Measurements from ENCODE around the gene LUC7L2. TPM values are rescaled to one million over a fixed set of nuclear protein-coding genes. Genes with fewer than 3 reads are reported as not detected.
A peak's percentile ranks its signal among the peaks of the same experiment; 100 is the strongest.

Gene LUC7L2
- total and polyA plus RNA-seq, 9 of the 15 experiments (the other 6 are each of a cell fraction or from before 2014, with no cell fraction given) = 56.1 to 207 (median 141) TPM

- no peak overlapping the region for H3K27ac ChIP-seq (ENCODE audit: extremely low read depth, low read depth, low read length)
- H3K4me2 ChIP-seq (ENCODE audit: insufficient read depth, low read length) = no peak overlapping the region
- FAIRE-seq = no peak
- no peaks in the 10 kb centered on the region for H3K9me1 ChIP-seq (ENCODE audit: control insufficient read depth, insufficient read depth, low read length)
- H3K79me2 ChIP-seq (ENCODE audit: control insufficient read depth, insufficient read depth, low read length) = no peaks in the 10 kb centered on the region
- H3K27me3 ChIP-seq (ENCODE audit: control insufficient read depth in 2 of 2, insufficient read depth in 2 of 2, low read length in 2 of 2) = peaks cover 3 to 34% of the 10 kb centered on the region in 2 experiments; a peak in 4 of 5 replicates
- no TSS peak for BruUV-seq (replicated peaks)
- no peak for ATAC-seq
- no peaks in the 10 kb centered on the region for H3K9me3 ChIP-seq (replicated peaks; ENCODE audit: control insufficient read depth, insufficient read depth, low read depth, low read length)
- H2AFZ ChIP-seq (ENCODE audit: low read depth, low read length) = 0 out of 2 replicates have a peak overlapping the region, but pooled peaks have one; percentile 25
- POLR2A ChIA-PET = interaction anchor here (1.0 to 1.2 kb wide), 2 partner anchors 9 to 14 kb away, joined by 3 read pairs; no protein-coding TSS in a partner anchor
- WGBS (ENCODE audit: insufficient coverage, low coverage, missing lambda C conversion rate) = 48% methylated on average over 6 of the region's 6 CpGs
- CTCF ChIA-PET (ENCODE audit: low intra/inter-chr PET ratio) = no interaction called here
- H3K4me3 ChIP-seq = no peak overlapping the region
- no peaks in the 10 kb centered on the region for H4K20me1 ChIP-seq (replicated peaks; ENCODE audit: control insufficient read depth, insufficient read depth, low read length)
- no peak for TF ChIP-seq CCNT2 (IDR thresholded peaks at IDR 0.05; ENCODE audit: borderline replicate concordance, extremely low read depth, insufficient read length, low read depth, low read length)
- no peak for TF ChIP-seq ZNF699 (CRISPR knock-in tag; IDR thresholded peaks at IDR 0.05; ENCODE audit: insufficient replicate concordance)
- TF ChIP-seq ZHX1 (conservative IDR thresholded peaks at IDR 0.05; ENCODE audit: low read length) = no peak
- TF ChIP-seq TRIM25 (IDR thresholded peaks at IDR 0.05; ENCODE audit: borderline replicate concordance) = no peak
- no peak for TF ChIP-seq ZBTB9 (CRISPR knock-in tag; IDR thresholded peaks at IDR 0.05)
- TF ChIP-seq SPI1 (IDR thresholded peaks at IDR 0.05; ENCODE audit: borderline replicate concordance, low read depth, low read length) = 0 out of 2 replicates have a peak, but pooled peaks have one; percentile 29
- no peak for TF ChIP-seq BRCA1 (IDR thresholded peaks at IDR 0.05)
- TF ChIP-seq BRCA1 (CRISPR knock-in tag; IDR thresholded peaks at IDR 0.05) = 0 out of 2 replicates have a peak, but pooled peaks have one; percentile 24
- TF ChIP-seq SAFB2 (IDR thresholded peaks at IDR 0.05; ENCODE audit: borderline replicate concordance, low read depth, low read length, severe bottlenecking) = no peak
- TF ChIP-seq PRMT5 (CRISPR knock-in tag; IDR thresholded peaks at IDR 0.05) = no peak
- no peaks in the 10 kb centered on the region for H3K36me3 ChIP-seq (ENCODE audit: control insufficient read depth, insufficient read depth, low read length)
- peak overlapping the region in 1 of 2 experiments; percentile 55; a peak in 1 of 4 replicates for H3K9ac ChIP-seq (ENCODE audit: insufficient read depth in 1 of 2, low read depth in 2 of 2, low read length in 2 of 2)
- peaks cover 0 to 10% of the 10 kb centered on the region in 2 experiments; a peak in 3 of 5 replicates for H3K4me1 ChIP-seq (replicated peaks in 1 of 2; ENCODE audit: control insufficient read depth in 2 of 2, insufficient read depth in 2 of 2, low read length in 2 of 2)
- in situ Hi-C loops (cut with MboI) (no loop called here), intact Hi-C loops (cut with micrococcal nuclease) (no loop called here)
- no peak for DNase-seq (ENCODE audit: extremely low read depth in 1 of 4, low spot score in 3 of 4)
These were observed 91.2 kb downstream of the LUC7L2 start for GRCh38 chr7:139450851-139451250.
